ENCODE results near the gene MVP. TPM values are rescaled to one million over a fixed set of nuclear protein-coding genes. Genes with fewer than 3 reads are reported as not detected.
A peak's percentile ranks its signal among the peaks of the same experiment; 100 is the strongest.

The MVP gene
- total RNA-seq, 1 experiment from 2014 or later = 164 TPM

GRCh38 chr16:29852654-29853053, 32.4 kb downstream of the MVP start:
- TF ChIP-seq, protein P1, sequence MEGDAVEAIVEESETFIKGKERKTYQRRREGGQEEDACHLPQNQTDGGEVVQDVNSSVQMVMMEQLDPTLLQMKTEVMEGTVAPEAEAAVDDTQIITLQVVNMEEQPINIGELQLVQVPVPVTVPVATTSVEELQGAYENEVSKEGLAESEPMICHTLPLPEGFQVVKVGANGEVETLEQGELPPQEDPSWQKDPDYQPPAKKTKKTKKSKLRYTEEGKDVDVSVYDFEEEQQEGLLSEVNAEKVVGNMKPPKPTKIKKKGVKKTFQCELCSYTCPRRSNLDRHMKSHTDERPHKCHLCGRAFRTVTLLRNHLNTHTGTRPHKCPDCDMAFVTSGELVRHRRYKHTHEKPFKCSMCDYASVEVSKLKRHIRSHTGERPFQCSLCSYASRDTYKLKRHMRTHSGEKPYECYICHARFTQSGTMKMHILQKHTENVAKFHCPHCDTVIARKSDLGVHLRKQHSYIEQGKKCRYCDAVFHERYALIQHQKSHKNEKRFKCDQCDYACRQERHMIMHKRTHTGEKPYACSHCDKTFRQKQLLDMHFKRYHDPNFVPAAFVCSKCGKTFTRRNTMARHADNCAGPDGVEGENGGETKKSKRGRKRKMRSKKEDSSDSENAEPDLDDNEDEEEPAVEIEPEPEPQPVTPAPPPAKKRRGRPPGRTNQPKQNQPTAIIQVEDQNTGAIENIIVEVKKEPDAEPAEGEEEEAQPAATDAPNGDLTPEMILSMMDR (IDR thresholded peaks at IDR 0.05; ENCODE audit: unreplicated experiment) = no peak
- Mint-ChIP-seq H3K27me3 (ENCODE audit: unreplicated experiment) (no peaks in the 10 kb centered on the region), H3K36me3 (ENCODE audit: insufficient read depth, unreplicated experiment) (peaks cover 28% of the 10 kb centered on the region), H3K27ac (ENCODE audit: unreplicated experiment) (no peak overlapping the region), H3K4me1 (ENCODE audit: low read depth, unreplicated experiment) (no peaks in the 10 kb centered on the region), H3K9me3 (ENCODE audit: low read depth, unreplicated experiment) (no peaks in the 10 kb centered on the region), H3K4me3 (ENCODE audit: low read depth, unreplicated experiment) (no peak overlapping the region)
- intact Hi-C loops (cut with micrococcal nuclease; ENCODE audit: unreplicated experiment) = no loop called here
- no peak for DNase-seq
- CTCF ChIA-PET = interaction anchor here (0.6 to 0.7 kb wide), 2 partner anchors 12 to 23 kb away, joined by 3 to 4 read pairs; no protein-coding TSS in a partner anchor
- BruUV-seq (replicated peaks) = no TSS peak

DNA sequence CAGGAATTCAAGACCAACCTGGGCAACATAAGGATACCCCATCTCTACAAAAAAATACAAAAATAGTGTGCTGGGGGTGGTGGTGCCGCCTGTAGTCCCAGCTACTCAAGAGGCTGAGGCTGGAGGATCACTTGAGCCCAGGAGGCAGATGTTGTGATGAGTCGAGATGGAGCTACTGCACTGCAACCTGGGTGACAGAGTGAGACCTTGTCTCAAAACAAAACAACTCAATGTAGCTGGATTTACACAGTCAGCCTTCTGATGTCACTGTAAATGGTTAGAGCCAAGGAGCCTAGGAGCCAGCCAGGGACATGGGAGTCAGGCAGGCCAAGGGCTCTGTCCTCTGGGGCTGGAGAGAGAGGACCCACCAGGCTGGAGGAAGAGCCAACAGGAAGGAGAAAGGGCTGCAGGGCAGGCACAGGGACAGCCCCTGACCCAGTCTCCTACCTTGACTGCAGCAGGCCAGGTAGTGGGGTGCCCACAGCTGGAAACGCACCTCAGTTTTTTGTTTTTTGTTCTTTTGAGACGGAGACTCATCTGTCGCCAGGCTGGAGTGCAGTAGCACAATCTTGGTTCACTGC, 34.3 kb downstream of the MVP start:
- TF ChIP-seq, protein P1 (IDR thresholded peaks at IDR 0.05; ENCODE audit: unreplicated experiment) = no peak
- Mint-ChIP-seq H3K27ac (ENCODE audit: unreplicated experiment) (no peak overlapping the region), H3K36me3 (ENCODE audit: insufficient read depth, unreplicated experiment) (peaks cover 21% of the 10 kb centered on the region), H3K4me3 (ENCODE audit: low read depth, unreplicated experiment) (no peak overlapping the region), H3K4me1 (ENCODE audit: low read depth, unreplicated experiment) (no peaks in the 10 kb centered on the region), H3K9me3 (ENCODE audit: low read depth, unreplicated experiment) (no peaks in the 10 kb centered on the region), H3K27me3 (ENCODE audit: unreplicated experiment) (no peaks in the 10 kb centered on the region)
- no peak for DNase-seq
- CTCF ChIA-PET = no interaction called here
- BruUV-seq (replicated peaks) = no TSS peak
- intact Hi-C loops (cut with micrococcal nuclease; ENCODE audit: unreplicated experiment) = no loop called here

GRCh38 chr16:29857133-29857760, 37.0 kb downstream of the MVP start:
- CTCF ChIA-PET = interaction anchor here (0.6 to 1.1 kb wide), 2 partner anchors 9 to 76 kb away, joined by 3 to 4 read pairs; no protein-coding TSS in a partner anchor
- intact Hi-C loops (cut with micrococcal nuclease; ENCODE audit: unreplicated experiment) = no loop called here

DNA sequence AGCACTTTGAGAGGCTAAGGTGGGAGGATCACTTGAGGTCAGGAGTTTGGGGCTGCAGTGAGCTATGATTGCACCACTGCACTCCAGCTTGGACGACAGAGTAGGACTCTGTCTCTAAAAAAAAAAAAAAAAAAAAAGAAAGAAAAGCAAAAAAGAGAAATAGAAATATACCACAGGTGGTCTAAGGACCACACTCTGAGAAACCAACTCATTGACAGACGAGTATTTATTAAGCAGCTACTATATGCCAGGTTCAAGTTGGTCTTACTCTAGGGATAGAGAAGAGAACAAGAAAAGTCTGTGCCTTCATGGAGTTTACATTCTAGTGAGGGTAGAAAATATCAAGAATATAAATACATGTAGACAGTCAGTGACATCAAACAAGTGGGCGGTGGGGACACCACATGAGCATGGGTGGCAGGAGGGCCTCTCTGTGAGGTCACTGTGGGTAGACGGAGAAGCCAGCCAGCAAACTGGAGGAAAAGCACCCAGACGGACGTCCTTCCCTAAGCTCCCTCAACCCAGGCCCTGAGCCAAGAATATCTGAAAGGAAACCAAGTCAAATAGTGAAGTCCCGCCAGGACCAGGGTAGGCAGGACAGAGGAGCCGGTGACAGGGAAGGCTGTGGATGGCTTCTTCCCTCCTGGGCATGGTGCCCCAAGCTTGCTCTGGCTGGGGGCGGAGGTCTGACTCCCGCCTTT, 38.0 kb downstream of the MVP start:
- TF ChIP-seq, protein P1 (IDR thresholded peaks at IDR 0.05; ENCODE audit: unreplicated experiment) = no peak
- Mint-ChIP-seq H3K36me3 (ENCODE audit: insufficient read depth, unreplicated experiment) (peaks cover 33% of the 10 kb centered on the region), H3K27me3 (ENCODE audit: unreplicated experiment) (no peaks in the 10 kb centered on the region), H3K9me3 (ENCODE audit: low read depth, unreplicated experiment) (no peaks in the 10 kb centered on the region), H3K4me1 (ENCODE audit: low read depth, unreplicated experiment) (peaks cover 7% of the 10 kb centered on the region), H3K27ac (ENCODE audit: unreplicated experiment) (no peak overlapping the region), H3K4me3 (ENCODE audit: low read depth, unreplicated experiment) (no peak overlapping the region)
- intact Hi-C loops (cut with micrococcal nuclease; ENCODE audit: unreplicated experiment) = no loop called here
- CTCF ChIA-PET = interaction anchor here (0.6 to 1.0 kb wide), 2 partner anchors 10 to 75 kb away, joined by 3 to 4 read pairs; no protein-coding TSS in a partner anchor
- DNase-seq = no peak
- TSS peak; percentile 24 for BruUV-seq (replicated peaks)

More at GRCh38 chr16:29857133-29857760, 37.0 kb downstream of the MVP start:
- no TSS peak for BruUV-seq (replicated peaks)
- Mint-ChIP-seq H3K27me3 (ENCODE audit: unreplicated experiment) (no peaks in the 10 kb centered on the region), H3K36me3 (ENCODE audit: insufficient read depth, unreplicated experiment) (peaks cover 22% of the 10 kb centered on the region), H3K4me3 (ENCODE audit: low read depth, unreplicated experiment) (no peak overlapping the region), H3K27ac (ENCODE audit: unreplicated experiment) (no peak overlapping the region), H3K9me3 (ENCODE audit: low read depth, unreplicated experiment) (no peaks in the 10 kb centered on the region), H3K4me1 (ENCODE audit: low read depth, unreplicated experiment) (peaks cover 7% of the 10 kb centered on the region)
- TF ChIP-seq, protein P1 (IDR thresholded peaks at IDR 0.05; ENCODE audit: unreplicated experiment) = no peak
- DNase-seq = no peak
